ENCODE data around the gene PID1. TPM values are rescaled to one million over a fixed set of nuclear protein-coding genes. Genes with fewer than 3 reads are reported as not detected.

The PID1 gene
- polyA plus RNA-seq, 3 donors, result 61.8 to 117 (median 62.3) TPM

DNA sequence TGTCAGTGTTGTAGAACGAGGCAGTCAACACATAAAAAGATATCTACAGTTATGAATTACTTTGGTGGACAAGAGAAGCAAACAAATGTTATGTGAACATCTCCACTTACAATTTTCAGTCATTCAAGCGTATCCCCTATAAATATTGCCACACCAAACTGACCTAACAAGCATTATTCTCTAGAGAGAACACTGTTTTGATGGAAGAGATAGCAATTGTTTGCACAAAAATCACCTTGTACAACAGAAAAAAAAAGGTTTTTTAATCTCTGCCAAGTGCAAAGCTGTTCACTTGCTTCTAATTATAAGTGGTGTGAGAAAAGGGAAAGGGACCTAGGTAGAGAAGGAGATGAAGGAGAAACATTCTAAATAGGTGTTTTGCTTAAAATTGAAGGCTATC, 33.8 kb downstream of the PID1 start:
- Mint-ChIP-seq H3K4me1 (no peaks in the 10 kb centered on the region), H3K4me3 (no peak overlapping the region), H3K27me3 (ENCODE audit: low read depth in 3 of 3) (peaks cover 0 to 3% (median 2%) of the 10 kb centered on the region in 3 donors), H3K36me3 (peaks cover 0 to 3% of the 10 kb centered on the region in 2 donors), H3K9me3 (peaks cover 11 to 38% (median 21%) of the 10 kb centered on the region in 7 donors), H3K27ac (no peak overlapping the region)
- peaks cover 6 to 21% of the 10 kb centered on the region in 2 donors for H3K9me3 ChIP-seq (replicated peaks in 1 of 2; ENCODE audit: control insufficient read depth in 1 of 2, insufficient read depth in 1 of 2, low read length in 2 of 2)
- H4K20me1 ChIP-seq (ENCODE audit: insufficient read depth, low read length), result peaks cover 94% of the 10 kb centered on the region
- no peaks in the 10 kb centered on the region for H3K27me3 ChIP-seq (ENCODE audit: control insufficient read depth in 2 of 2, insufficient read depth in 2 of 2, low read length in 2 of 2)
- WGBS (ENCODE audit: insufficient coverage), result no CpG with 5 or more reads among the region's 2 CpGs
- H2AFZ ChIP-seq (ENCODE audit: insufficient read depth, low read depth, low read length, poor library complexity, severe bottlenecking), result no peak overlapping the region
- DNase-seq, result no peak
- intact Hi-C loops (cut with micrococcal nuclease), result no loop called here
- H3K4me3 ChIP-seq (replicated peaks in 1 of 3; ENCODE audit: low read depth in 2 of 3, low read length in 3 of 3), result no peak overlapping the region
- H3K4me1 ChIP-seq (ENCODE audit: control insufficient read depth in 1 of 2, insufficient read depth in 2 of 2, low read length in 2 of 2), result no peaks in the 10 kb centered on the region
- H3K27ac ChIP-seq (ENCODE audit: low read depth in 1 of 2, low read length in 2 of 2), result no peak overlapping the region
- H3K4me2 ChIP-seq (replicated peaks; ENCODE audit: extremely low read depth, low read length, poor library complexity, severe bottlenecking), result no peak overlapping the region
- H3K36me3 ChIP-seq (replicated peaks in 1 of 2; ENCODE audit: control insufficient read depth in 1 of 2, insufficient read depth in 2 of 2, low read length in 2 of 2), result no peaks in the 10 kb centered on the region
- no peak overlapping the region for H3K9ac ChIP-seq (ENCODE audit: insufficient read depth, low read length, poor library complexity, severe bottlenecking)
- H3K79me2 ChIP-seq (ENCODE audit: insufficient read depth, low read length), result no peaks in the 10 kb centered on the region
- TF ChIP-seq, protein P1, sequence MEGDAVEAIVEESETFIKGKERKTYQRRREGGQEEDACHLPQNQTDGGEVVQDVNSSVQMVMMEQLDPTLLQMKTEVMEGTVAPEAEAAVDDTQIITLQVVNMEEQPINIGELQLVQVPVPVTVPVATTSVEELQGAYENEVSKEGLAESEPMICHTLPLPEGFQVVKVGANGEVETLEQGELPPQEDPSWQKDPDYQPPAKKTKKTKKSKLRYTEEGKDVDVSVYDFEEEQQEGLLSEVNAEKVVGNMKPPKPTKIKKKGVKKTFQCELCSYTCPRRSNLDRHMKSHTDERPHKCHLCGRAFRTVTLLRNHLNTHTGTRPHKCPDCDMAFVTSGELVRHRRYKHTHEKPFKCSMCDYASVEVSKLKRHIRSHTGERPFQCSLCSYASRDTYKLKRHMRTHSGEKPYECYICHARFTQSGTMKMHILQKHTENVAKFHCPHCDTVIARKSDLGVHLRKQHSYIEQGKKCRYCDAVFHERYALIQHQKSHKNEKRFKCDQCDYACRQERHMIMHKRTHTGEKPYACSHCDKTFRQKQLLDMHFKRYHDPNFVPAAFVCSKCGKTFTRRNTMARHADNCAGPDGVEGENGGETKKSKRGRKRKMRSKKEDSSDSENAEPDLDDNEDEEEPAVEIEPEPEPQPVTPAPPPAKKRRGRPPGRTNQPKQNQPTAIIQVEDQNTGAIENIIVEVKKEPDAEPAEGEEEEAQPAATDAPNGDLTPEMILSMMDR (IDR thresholded peaks at IDR 0.05), result no peak

DNA sequence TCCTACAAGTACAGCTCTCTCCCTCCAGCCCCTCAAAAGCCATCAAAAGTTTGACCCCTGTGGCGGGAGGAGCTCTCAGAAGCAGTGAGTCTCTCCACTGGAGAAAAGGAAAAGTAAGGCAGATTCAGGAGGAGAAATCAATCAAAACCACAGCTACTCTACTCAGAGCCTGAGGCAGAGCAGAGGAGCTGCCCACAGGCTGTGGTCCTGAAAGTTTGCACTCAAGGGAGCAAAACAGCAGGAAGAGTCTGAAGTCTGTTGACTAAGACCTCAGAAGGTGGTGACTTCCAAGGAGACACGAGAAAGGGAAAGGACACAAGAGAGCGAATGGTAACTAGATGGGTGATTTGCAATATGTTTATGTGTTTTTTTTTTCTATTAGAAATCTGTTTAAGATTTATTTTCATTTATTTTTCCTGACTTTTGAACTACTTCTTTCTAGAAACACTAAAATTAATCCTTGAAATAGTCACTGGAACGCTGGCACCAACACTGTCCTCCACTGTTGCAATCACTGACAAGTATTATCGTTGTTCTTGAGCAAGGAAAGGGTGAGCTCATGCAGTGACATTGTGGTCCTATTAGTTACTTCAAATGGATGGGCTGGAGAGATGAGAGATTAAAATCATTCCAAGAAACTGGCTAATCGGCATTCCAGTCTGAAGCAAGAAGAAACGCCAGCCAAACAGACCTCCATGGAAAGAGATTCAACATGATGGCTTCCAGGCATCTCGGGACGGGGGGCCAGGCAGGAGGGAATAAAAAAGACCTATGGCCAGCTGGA, 35.8 kb downstream of the PID1 start:
- H3K36me3 ChIP-seq (replicated peaks in 1 of 2; ENCODE audit: control insufficient read depth in 1 of 2, insufficient read depth in 2 of 2, low read length in 2 of 2), result no peaks in the 10 kb centered on the region
- peaks cover 2% of the 10 kb centered on the region in 2 donors for H3K9me3 ChIP-seq (replicated peaks in 1 of 2; ENCODE audit: control insufficient read depth in 1 of 2, insufficient read depth in 1 of 2, low read length in 2 of 2)
- H2AFZ ChIP-seq (ENCODE audit: insufficient read depth, low read depth, low read length, poor library complexity, severe bottlenecking), result no peak overlapping the region
- TF ChIP-seq, protein P1 (IDR thresholded peaks at IDR 0.05), result no peak
- Mint-ChIP-seq H3K4me1 (no peaks in the 10 kb centered on the region), H3K4me3 (no peak overlapping the region), H3K27ac (peak overlapping the region in 1 of 7 donors; percentile 57), H3K27me3 (ENCODE audit: low read depth in 3 of 3) (peaks cover 2 to 3% (median 2%) of the 10 kb centered on the region in 3 donors), H3K36me3 (peaks cover 3 to 5% of the 10 kb centered on the region in 2 donors), H3K9me3 (peaks cover under 1 to 24% (median 6%) of the 10 kb centered on the region in 7 donors)
- no peak overlapping the region for H3K4me2 ChIP-seq (replicated peaks; ENCODE audit: extremely low read depth, low read length, poor library complexity, severe bottlenecking)
- no peaks in the 10 kb centered on the region for H3K27me3 ChIP-seq (ENCODE audit: control insufficient read depth in 2 of 2, insufficient read depth in 2 of 2, low read length in 2 of 2)
- intact Hi-C loops (cut with micrococcal nuclease), result no loop called here
- H3K79me2 ChIP-seq (ENCODE audit: insufficient read depth, low read length), result no peaks in the 10 kb centered on the region
- no peak overlapping the region for H3K9ac ChIP-seq (ENCODE audit: insufficient read depth, low read length, poor library complexity, severe bottlenecking)
- H3K4me3 ChIP-seq (replicated peaks in 1 of 3; ENCODE audit: low read depth in 2 of 3, low read length in 3 of 3), result no peak overlapping the region
- no peak for DNase-seq
- H3K4me1 ChIP-seq (ENCODE audit: control insufficient read depth in 1 of 2, insufficient read depth in 2 of 2, low read length in 2 of 2), result no peaks in the 10 kb centered on the region
- WGBS (ENCODE audit: insufficient coverage), result 56% methylated on average over 3 of the region's 9 CpGs
- peaks cover 96% of the 10 kb centered on the region for H4K20me1 ChIP-seq (ENCODE audit: insufficient read depth, low read length)
- no peak overlapping the region for H3K27ac ChIP-seq (ENCODE audit: low read depth in 1 of 2, low read length in 2 of 2)
